ENCODE data around the gene RHOBTB3.
"Not testable (repeated sequence)": the region's sequence is repeated elsewhere in the genome, so short reads cannot be mapped to it uniquely, and the experiment has no call there.

The RHOBTB3 gene

GRCh38 chr5:95822043-95822541 is 91.0 kb downstream of the RHOBTB3 start:
- no peak for DNase-seq

GRCh38 chr5:95822542-95823181 is 91.5 kb downstream of the RHOBTB3 start, which contains the start of gene GLRX:
Gene GLRX (minus strand): TSS chr5:95822726. CDS start chr5:95822662, 64 bp downstream.
- peak; percentile 18 for DNase-seq

- no peak for DNase-seq
These were observed 92.1 kb downstream of the RHOBTB3 start for GRCh38 chr5:95823218-95823737.

- DNase-seq, result no peak
These were observed 92.8 kb downstream of the RHOBTB3 start for GRCh38 chr5:95823738-95824609.

GRCh38 chr5:95824747-95825146 is 93.6 kb downstream of the RHOBTB3 start:
- no peak for DNase-seq

GRCh38 chr5:95825495-95825894 is 94.4 kb downstream of the RHOBTB3 start:
- DNase-seq, result no peak

- DNase-seq, result no peak
These were observed 96.1 kb downstream of the RHOBTB3 start for GRCh38 chr5:95826949-95827891.

GRCh38 chr5:95827892-95828246 is 96.7 kb downstream of the RHOBTB3 start:
- DNase-seq, result no peak

GRCh38 chr5:95830226-95830625 is 99.1 kb downstream of the RHOBTB3 start:
- no peak for DNase-seq

GRCh38 chr5:95832664-95833063 is 101.5 kb downstream of the RHOBTB3 start:
- DNase-seq, result no peak

GRCh38 chr5:95835682-95836385 is 104.7 kb downstream of the RHOBTB3 start:
- no peak for DNase-seq

GRCh38 chr5:95836544-95836943 is 105.4 kb downstream of the RHOBTB3 start:
- DNase-seq, result no peak

GRCh38 chr5:95836971-95837370 is 105.8 kb downstream of the RHOBTB3 start:
- not testable (repeated sequence) for DNase-seq

GRCh38 chr5:95837492-95837891 is 106.4 kb downstream of the RHOBTB3 start:
- DNase-seq, result no peak

GRCh38 chr5:95838001-95838520 is 106.9 kb downstream of the RHOBTB3 start:
- no peak for DNase-seq

- no peak for DNase-seq
These were observed 107.4 kb downstream of the RHOBTB3 start for GRCh38 chr5:95838556-95838955.

GRCh38 chr5:95839658-95840057 is 108.5 kb downstream of the RHOBTB3 start:
- no peak for DNase-seq

GRCh38 chr5:95840956-95841705 is 110.0 kb downstream of the RHOBTB3 start:
- DNase-seq, result no peak

- no peak for DNase-seq
These were observed 111.0 kb downstream of the RHOBTB3 start for GRCh38 chr5:95841914-95842812.

All from KG1 (cell line).